Dermis blood vessel endothelial cell (primary cell): ENCODE data around the gene LUM. TPM values are rescaled to one million over a fixed set of nuclear protein-coding genes. Genes with fewer than 3 reads are reported as not detected.

Experiments
- DNase-seq: peaks from one replicate; pipeline ENCODE4 v3.0.0; 2010
- total RNA-seq: library from RNA; depleted of rRNA; stranded (reverse); fragments of >200 nt; gene quantifications from 2 replicates; pipeline ENCODE4 v1.2.3, GENCODE V29; 2014

Gene LUM, protein sequence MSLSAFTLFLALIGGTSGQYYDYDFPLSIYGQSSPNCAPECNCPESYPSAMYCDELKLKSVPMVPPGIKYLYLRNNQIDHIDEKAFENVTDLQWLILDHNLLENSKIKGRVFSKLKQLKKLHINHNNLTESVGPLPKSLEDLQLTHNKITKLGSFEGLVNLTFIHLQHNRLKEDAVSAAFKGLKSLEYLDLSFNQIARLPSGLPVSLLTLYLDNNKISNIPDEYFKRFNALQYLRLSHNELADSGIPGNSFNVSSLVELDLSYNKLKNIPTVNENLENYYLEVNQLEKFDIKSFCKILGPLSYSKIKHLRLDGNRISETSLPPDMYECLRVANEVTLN
- total RNA-seq = under 0.01 and 0.65 TPM in 2 replicates

GRCh38 chr12:91111366-91112325 is at the start of gene LUM:
LUM (minus strand) TSS chr12:91111494; CDS start chr12:91108979, 2,515 bp downstream.
- DNase-seq = no peak

DNA sequence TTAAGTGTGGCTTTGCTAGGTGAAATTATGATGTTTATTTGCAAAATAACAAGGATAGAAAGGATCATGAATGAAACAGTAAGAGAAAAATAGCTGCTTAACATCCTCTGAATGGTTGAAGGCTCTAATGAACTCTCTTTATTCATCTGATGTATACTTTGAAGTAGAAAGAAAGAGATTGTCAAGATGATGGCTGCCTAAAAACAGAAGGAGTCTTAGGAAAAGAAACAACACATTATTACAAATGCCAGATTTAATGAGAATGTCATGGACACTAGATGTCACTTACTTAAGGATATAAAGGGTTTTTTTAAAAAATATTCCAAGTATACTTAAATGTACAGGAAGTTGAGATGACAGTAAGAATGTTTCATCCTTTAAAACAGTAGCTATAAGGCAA is 49.7 kb upstream of the LUM start:
- no peak for DNase-seq

GRCh38 chr12:91155990-91156389 is 44.7 kb upstream of the LUM start:
- no peak for DNase-seq

DNA sequence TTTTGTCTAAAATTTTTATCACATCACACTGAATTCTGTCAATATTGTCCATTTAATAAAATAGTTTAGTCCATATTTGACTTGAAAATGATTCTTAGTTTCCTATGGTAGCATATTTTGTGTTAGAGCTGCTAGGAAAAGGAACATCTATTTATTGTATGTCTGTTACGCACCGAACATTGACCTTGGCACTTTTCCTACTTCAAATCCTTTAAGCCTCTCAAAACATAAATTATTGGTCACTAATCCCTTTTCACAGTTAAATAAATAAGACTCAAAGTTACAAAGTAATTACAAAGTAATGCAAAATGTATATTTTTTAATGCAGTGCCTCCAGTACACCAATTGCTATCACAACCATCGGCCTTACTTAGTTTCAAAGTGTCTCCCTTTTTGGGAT is 42.8 kb upstream of the LUM start:
- no peak for DNase-seq

GRCh38 chr12:91144053-91144452 is 32.8 kb upstream of the LUM start:
- no peak for DNase-seq

DNA sequence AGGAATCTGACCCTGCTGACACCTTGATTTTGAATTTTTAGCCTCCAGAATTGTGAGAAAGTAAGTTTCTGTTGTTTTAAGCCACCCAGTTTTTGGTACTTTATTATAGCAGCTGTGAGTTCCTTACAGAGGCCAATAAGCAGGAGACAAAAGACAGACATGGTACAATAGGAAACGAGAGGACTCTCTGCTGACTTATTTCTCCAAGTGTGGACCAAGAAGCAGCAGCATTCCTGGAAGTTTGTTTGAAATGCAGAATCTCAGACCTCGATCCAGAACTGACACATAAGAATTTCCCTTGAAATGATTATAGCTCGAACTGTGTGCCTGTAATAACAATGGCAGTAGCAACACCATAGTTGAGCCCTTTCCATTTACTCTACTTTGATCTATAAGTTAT is 31.9 kb upstream of the LUM start:
- no peak for DNase-seq

DNA sequence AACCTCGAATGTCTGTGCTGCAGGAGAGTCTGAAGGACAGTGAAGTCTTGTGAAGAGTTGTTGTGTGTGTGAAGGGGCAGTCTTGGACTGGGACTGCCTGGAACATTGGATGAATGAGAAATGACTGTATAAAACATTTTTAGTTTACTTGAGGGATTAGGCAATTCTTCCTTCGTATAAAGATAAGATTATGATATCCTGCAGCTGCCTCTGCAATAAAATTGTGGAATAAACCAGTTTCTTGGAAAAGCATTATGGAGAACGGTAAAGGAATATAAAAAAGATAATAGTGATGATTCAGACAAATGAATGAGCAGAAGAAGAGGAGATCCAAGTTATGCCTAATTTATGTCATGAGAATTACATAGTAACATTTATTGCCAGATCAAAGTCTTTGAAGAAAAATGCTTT is 30.9 kb upstream of the LUM start:
- no peak for DNase-seq

GRCh38 chr12:91140026-91140931 is 29.0 kb upstream of the LUM start:
- no peak for DNase-seq

DNA sequence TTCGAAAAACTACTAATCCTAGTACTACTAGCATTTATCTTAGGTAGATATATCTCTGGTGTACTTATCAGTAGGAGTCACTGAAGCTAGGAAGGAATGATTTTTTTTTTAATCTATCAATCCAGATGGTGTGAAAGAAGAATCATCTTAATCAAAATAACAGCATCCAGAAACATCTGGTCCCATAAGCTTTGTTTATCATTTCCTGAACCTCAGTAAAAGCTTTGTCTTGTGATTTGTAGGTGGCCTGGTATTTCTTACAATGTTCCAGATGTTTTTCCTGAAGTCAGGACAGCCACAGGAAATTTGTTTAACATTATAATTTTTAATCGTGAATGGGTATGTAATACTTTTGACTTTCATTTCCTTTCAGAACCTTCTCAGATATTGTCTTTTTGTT is 28.0 kb upstream of the LUM start:
- DNase-seq = no peak

DNA sequence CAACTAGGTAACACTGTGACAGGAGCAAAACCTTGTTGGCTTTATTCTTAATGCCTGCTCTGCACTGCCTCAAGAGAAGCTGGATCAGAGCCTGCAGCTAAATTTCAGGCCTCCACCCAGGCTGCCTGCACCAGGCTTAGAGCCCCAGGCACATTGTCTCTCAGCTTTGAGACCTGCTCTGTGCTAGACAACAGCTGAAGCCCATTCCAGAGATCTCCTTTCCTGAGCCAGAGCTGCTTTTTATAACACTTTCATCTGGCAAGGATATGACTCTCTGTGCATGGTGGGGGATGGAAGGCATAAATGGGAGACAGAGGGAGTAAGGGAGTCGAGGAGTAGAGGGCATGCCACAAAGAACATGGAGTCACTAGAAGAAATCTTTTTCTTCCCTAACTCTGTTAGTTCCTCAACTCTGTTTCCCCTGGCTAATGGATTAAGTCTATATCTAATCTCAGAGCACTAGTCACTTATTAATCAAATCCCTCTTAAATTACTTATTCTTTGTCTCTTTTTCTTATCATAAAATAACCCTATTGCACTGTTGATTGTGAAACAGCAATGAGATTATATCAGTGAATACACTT is 27.1 kb upstream of the LUM start:
- DNase-seq = no peak

DNA sequence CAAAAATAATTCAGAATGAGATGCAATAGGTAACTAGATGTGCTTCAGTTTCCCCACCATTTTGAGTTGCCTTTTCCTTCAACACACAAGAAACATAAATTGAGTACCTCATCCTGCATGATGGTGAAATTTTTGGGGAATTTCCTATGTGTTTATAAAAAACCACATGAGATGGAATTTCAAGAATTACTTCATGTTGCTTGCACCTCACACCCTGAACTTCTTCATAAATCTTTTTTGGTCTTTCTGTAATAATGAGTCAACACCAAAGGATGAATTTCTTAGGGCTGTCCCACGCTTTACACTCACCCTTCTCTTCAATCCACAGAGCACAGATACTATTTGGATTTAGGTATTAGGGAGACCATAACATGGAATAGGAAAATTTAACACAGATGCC is 22.6 kb upstream of the LUM start:
- DNase-seq = no peak

- DNase-seq = no peak
Measured at GRCh38 chr12:91129662-91130362, 18.5 kb upstream of the LUM start.

DNA sequence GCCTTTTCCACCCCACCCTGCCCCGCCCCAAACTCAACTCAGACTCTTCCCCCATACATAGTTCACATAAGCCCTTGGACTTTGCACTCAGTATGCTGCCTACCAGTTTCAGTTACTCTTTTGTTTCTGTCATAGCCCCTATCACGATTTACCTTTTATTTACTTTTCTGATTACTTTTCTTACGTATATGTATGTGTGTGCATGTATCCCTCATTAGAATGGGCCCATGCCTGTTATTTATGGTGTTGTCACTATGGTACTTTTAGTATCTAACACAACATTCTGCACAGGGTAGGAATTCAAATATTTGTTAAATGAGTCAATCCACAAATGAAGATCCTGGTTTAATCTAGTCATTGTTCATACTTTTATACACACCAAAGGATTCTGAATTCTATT is 16.5 kb upstream of the LUM start:
- no peak for DNase-seq

GRCh38 chr12:91127306-91127705 is 16.0 kb upstream of the LUM start:
- no peak for DNase-seq

DNA sequence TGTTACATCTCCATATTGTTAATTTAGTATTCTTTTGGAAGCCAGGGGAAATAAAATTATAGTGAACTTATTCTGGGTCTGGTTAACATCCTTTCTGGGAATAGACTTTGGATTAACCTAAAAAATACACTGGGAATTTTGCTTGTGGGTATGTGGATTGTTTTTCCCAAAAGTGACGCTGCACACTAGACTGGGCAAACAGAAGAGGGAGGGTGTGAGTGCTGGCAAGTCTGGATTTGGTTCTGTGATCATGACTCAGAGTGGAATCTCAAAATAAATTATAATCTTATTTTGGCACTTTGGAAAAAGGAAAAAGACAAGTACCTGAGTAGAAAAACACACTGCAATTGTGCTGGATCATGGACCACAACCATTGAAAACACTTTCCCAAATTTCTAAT is 15.2 kb upstream of the LUM start:
- DNase-seq = no peak

DNA sequence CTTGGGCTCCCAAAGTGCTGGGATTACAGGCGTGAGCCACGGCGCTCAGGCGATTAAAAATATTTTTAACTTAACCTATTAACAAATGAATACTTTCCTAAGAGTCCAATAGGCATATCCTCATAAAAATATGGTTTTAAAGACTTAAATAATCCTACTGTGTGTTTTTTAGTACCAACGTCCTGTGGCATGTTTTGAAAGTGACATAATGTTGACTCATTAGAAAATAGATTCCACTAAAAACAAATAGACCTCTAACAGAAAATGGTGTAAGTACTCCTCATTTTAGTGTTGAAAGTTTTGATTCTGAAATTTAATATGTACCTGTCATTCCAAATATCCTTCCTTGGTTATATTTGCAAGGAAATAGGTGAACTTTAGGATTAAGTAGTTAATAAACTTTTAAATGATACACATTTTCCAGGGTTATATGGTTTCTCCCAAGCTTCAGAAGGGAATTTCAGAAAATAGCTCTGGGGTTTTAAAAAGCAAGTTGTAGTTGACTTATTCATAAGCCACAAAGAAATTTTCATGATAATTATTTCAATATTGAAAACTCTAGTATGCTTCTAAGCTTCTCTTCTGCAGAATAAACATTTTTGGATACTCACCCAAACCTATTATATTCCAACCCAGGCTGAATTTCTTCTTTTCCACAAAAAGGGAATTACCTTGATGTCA is 12.1 kb upstream of the LUM start:
- DNase-seq = no peak

DNA sequence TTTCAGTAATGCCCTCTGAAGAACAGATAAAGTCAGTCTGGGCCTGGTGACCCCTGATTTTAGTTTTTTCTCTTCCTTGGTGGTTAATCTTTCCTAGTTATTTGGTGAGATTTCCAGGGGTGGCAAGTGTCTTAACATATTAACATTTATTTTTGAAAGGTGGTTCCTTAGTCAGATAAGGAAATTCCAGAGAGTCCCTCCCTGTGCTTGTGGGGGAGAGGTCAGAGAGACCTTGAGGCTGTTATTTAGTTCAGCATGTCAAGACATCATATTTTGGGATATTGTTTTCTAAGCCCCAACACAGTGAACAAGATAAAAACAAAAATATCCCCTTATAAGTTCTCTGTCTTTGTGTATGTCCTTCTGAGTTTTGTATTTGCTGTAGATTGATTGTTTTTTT is 9.5 kb upstream of the LUM start:
- no peak for DNase-seq

DNA sequence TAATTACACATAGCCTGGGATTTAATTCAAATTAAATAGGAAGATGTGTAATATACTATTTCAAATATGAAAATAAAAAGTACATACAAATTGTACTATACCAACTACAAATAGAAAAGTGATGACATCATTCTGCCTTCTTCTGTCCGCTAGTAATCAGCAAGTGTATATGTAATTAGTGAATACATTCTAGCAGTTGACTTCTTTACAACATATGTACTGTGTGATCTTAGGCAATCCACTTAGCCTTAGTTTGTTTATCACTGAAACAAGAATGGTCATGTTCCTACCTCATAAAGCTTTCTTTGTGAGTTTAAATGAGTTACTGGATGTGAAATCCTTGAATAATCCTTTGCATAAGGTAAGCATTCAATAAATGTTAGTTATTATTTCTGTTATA is 7.8 kb upstream of the LUM start:
- no peak for DNase-seq

DNA sequence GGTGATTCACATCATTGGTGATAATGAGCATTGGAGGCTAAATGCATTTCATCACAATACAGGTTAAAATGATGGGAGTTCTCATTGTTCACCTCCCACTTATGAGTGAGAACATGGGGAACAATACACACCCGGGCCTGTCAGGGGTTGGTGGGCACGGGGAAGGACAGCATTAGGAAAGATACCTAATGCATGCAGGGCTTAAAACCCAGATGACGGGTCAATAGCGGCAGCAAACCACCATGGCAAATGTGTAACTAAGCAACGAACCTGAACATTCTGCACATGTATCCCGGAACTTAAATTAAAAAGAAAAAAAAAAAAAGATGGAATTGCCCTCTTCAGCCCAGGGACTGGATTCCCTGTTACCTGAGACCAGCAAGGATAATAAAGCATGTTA is 2.3 kb upstream of the LUM start:
- DNase-seq = no peak

GRCh38 chr12:91110311-91110924 is 876 bp downstream of the LUM start:
- no peak for DNase-seq
